Nasal cavity respiratory epithelium epithelial cell of viscerocranial mucosa (primary cell): ENCODE data around the gene XYLT2. TPM values are rescaled to one million over a fixed set of nuclear protein-coding genes. Genes with fewer than 3 reads are reported as not detected.

Source experiments
- total RNA-seq: library from RNA; depleted of rRNA; stranded (reverse); fragments of >200 nt; gene quantifications from 2 replicates; pipeline ENCODE4 v1.2.3, GENCODE V29; 2014

XYLT2 gene
- 27.0 and 48.4 TPM in 2 replicates for total RNA-seq

DNA sequence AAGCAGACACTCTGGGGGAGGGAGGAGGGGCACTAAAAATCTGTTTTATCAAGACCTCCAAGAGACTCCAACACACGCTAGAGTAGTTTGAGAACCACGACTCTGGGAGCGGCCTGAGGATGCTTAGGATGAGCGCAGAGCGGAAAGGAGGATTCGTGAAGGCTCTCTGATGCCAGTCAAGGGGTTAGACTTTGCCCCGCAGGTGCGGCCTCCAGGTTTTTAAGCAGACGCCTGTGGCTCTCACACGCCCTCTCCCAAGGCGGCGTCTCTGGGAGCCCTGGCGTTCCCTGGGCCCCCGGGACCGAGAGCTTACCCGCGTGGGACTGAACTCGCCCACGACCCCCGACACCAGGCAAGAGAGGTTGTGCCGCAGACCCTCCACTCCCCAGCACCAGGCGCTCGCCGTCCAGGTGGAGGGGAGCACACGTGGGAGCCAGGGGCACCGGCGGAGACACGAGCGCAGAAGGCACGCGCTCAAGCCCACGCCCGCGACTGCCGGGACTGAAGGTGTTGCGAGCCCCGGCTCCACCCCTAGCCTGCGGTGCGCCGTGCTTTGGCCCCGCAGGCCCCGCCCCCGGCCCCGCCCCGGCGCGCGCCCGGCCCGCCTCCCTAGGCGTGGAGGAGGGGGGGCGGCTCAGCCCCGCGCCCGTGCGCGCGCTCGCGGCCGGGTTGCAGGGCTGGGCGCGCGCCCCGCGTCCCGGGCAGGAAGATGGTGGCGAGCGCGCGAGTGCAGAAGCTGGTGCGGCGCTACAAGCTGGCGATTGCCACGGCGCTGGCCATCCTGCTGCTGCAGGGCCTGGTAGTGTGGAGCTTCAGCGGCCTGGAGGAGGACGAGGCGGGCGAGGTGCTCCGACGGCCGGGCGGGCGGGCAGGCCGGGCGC, at the start of gene XYLT2:
Gene XYLT2 (plus strand): TSS at position 695 of the 881 bp plus-strand sequence. CDS start 15 bp downstream, at position 710.

GRCh38 chr17:50372758-50373556, 27.0 kb downstream of the XYLT2 start, which contains the start of the genes EME1 and MRPL27:
Gene EME1 (plus strand): TSS chr17:50373229. CDS start chr17:50375209, 1,980 bp downstream.
Gene MRPL27 (minus strand): TSS chr17:50373184. CDS start chr17:50373170, 14 bp downstream.

GRCh38 chr17:50397111-50397918, 51.4 kb downstream of the XYLT2 start, which contains the start of gene LRRC59:
Gene LRRC59 (minus strand): TSS chr17:50397523. CDS start chr17:50397317, 206 bp downstream.

Other genes with a start within 250 kb of the XYLT2 start
- 0.28 TPM in 1 of 2 replicates, not detected in the other for gene SAMD14, start 216.0 kb upstream of the XYLT2 start, total RNA-seq
- 15.7 and 41.1 TPM in 2 replicates for gene PPP1R9B, start 195.4 kb upstream of the XYLT2 start, total RNA-seq
- 0.28 TPM in 1 of 2 replicates, not detected in the other for gene SGCA, start 180.1 kb upstream of the XYLT2 start, total RNA-seq
- 11.3 and 73.1 TPM in 2 replicates for gene COL1A1, start 144.5 kb upstream of the XYLT2 start, total RNA-seq
- 0.34 and 1.8 TPM in 2 replicates for gene TMEM92, start 71.7 kb upstream of the XYLT2 start, total RNA-seq
- 36.1 and 78.3 TPM in 2 replicates for gene MRPL27, start 27.1 kb downstream of the XYLT2 start, total RNA-seq
- 0.14 and 0.68 TPM in 2 replicates for gene EME1, start 27.1 kb downstream of the XYLT2 start, total RNA-seq
- gene LRRC59, start 51.4 kb downstream of the XYLT2 start, total RNA-seq, result 210 and 309 TPM in 2 replicates
- 14.4 and 37.2 TPM in 2 replicates for gene ACSF2, start 80.1 kb downstream of the XYLT2 start, total RNA-seq
- not detected in 2 replicates for gene CHAD, start 122.8 kb downstream of the XYLT2 start, total RNA-seq
- 12.1 and 21.2 TPM in 2 replicates for gene RSAD1, start 132.7 kb downstream of the XYLT2 start, total RNA-seq
- under 0.01 and 0.28 TPM in 2 replicates for gene MYCBPAP, start 162.3 kb downstream of the XYLT2 start, total RNA-seq
- 4.1 and 20.9 TPM in 2 replicates for gene EPN3, start 186.6 kb downstream of the XYLT2 start, total RNA-seq
- gene SPATA20, start 201.0 kb downstream of the XYLT2 start, total RNA-seq, result 18.5 and 27.8 TPM in 2 replicates
- gene CACNA1G, start 214.6 kb downstream of the XYLT2 start, total RNA-seq, result not detected in 2 replicates